ENCODE results near the gene KCNK6.

DNA sequence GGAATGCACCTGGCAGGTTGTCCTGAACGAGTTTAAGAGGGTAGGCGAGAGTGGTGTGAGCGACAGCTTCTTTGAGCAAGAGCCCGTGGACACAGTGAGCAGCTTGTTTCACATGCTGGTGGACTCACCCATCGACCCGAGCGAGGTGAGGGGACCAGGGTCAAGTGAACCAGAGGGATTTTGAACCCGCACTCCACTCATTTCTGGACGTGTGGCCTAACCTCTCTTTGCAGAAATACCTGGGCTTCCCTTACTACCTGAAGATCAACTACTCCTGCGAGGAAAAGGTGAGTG, 17.7 kb downstream of the KCNK6 start:
- no peak for TF ChIP-seq POLR2AphosphoS5 (IDR thresholded peaks at IDR 0.05; ENCODE audit: insufficient read depth in 1 of 2, low read depth in 1 of 2)
- no peak for TF ChIP-seq CTCF (IDR thresholded peaks at IDR 0.05)
- no peak for TF ChIP-seq POLR2A (IDR thresholded peaks at IDR 0.05)
